Stimulated activated CD8-positive, alpha-beta memory T cell treated with anti-CD3 and anti-CD28 coated beads, Interleukin-4, amount 100 ng/mL, for 4 hours (primary cell): ENCODE data around the gene ABCD3.
"Not testable (repeated sequence)": the region's sequence is repeated elsewhere in the genome, so short reads cannot be mapped to it uniquely, and the experiment has no call there.

Experiments used
- DNase-seq, 2 donors: peaks; one replicate each; pipeline ENCODE4 v3.0.0-alpha.2; 2020; ENCODE audit warnings: low read depth in 2 of 2, low spot score in 1 of 2

ABCD3 gene

DNA sequence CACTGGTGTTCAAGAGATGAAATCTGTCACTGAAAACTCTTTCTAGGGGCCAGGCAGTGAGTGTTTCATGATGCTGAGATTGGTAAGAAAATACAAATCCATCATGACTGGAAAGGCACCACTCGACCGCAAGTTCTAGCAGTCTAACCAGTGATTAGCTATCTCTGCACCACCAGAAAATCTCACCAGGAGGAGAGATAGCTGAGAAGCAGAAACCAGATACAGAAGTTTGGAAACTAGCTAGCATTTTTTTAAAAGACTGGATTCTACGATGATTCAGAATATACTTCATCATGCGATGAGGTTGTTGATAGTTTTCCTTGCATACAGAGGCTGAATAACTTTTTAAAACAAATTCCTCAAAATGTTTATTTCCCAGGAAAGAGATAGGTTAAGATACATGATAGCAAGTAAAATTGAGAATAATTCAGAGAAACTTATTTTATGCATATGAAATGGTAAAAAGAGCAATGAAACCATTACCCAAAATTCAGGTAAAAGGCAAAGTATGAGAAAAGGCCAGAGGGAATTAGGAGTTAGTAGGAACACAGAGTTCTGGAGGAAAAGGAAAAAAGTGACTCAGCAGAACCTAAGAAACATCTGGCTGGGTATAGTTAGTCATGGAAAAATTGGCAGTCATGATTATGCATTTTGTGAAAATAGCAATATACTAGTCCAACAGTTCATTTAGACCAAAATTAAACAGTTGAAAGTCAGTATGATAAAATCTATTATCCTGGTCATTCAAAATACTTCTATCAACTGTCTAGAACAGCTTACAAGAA lies 126.7 kb downstream of the ABCD3 start:
- DNase-seq, result no peak

GRCh38 chr1:94549706-94550105 lies 131.5 kb downstream of the ABCD3 start:
- no peak for DNase-seq

GRCh38 chr1:94550396-94550795 lies 132.2 kb downstream of the ABCD3 start:
- DNase-seq, result no peak

GRCh38 chr1:94550800-94551241 lies 132.6 kb downstream of the ABCD3 start:
- no peak for DNase-seq

GRCh38 chr1:94551449-94551848 lies 133.3 kb downstream of the ABCD3 start:
- no peak for DNase-seq

- no peak for DNase-seq
Measured at GRCh38 chr1:94552071-94552586, 133.9 kb downstream of the ABCD3 start.

DNA sequence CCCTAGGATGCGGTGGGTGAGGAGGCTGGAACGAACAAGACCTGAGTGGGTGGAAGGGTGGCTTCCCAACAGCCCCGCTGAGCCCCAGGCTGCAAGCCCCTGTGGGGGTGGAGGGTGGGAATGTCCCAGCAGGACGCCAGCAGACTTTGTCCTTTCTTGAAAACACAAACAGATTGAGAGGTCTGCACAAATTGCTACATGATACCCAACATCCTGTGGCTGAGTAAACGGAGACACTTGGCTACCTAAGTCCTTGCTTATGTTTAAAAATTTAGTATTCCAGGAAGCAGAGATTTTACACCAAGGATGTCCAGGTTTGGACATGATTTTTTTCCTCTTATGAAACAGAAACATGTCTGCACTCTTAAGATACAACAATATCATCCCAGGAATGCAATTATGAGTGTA lies 135.1 kb downstream of the ABCD3 start:
- DNase-seq, result no peak

GRCh38 chr1:94553931-94554330 lies 135.7 kb downstream of the ABCD3 start:
- no peak for DNase-seq

DNA sequence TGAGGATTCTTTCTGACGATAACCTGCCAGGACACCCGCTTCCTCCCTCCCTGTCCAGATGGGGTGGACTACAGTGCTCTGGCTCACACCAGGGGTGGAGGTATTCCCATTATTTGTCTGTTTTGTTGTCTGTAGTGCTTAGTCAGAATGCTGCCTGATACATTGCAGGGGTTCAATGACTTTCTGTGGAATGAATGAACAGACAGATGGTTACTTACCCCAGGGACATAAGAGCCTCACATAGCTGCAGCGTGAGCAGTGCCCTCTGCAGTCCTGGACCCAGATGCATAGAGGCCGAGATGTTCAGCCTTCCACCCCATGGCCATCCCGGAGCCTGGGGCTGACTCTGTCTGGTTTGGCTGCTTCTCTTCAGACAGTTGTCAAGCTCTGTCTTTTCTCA lies 136.4 kb downstream of the ABCD3 start:
- DNase-seq, result no peak

DNA sequence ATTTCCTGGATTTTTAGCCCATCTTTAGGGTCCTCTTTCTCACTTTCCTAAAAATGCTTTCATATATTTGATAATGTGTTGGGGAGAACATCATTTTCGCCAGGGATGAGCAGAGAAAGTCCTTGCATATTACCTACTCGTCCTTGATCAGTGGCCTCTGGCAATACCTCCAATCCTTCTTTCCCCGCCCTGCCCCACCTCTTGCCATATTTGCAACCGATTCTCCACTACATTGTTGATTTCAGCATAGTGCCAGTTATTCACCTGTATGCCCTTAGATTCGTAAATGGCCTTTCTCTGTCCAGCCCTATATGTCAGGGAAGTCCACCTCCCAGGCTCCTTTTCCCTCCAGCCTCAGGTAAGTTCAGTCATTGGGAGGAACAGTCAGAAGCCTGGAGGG lies 136.9 kb downstream of the ABCD3 start:
- no peak for DNase-seq

DNA sequence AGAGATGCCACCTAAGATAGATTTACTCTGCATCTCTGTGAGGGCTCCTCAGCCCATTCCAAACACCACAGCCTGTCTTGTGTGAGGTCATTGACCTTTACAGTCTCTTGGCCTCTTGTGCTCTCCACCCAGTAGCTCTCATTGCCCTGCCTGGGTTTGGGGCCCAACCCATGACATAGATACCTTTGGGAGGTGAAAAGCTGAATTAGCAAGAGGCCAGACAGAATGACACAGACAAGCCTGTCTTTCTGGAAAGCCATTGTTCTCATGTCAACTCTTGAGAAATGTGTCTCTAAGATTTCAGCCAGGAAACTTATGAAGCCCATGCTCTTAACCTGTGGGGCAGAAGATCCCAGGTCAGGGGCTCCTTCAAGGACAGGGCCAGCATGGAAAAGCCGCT lies 141.7 kb downstream of the ABCD3 start:
- no peak for DNase-seq

GRCh38 chr1:94560333-94560732 lies 142.1 kb downstream of the ABCD3 start:
- DNase-seq, result no peak

DNA sequence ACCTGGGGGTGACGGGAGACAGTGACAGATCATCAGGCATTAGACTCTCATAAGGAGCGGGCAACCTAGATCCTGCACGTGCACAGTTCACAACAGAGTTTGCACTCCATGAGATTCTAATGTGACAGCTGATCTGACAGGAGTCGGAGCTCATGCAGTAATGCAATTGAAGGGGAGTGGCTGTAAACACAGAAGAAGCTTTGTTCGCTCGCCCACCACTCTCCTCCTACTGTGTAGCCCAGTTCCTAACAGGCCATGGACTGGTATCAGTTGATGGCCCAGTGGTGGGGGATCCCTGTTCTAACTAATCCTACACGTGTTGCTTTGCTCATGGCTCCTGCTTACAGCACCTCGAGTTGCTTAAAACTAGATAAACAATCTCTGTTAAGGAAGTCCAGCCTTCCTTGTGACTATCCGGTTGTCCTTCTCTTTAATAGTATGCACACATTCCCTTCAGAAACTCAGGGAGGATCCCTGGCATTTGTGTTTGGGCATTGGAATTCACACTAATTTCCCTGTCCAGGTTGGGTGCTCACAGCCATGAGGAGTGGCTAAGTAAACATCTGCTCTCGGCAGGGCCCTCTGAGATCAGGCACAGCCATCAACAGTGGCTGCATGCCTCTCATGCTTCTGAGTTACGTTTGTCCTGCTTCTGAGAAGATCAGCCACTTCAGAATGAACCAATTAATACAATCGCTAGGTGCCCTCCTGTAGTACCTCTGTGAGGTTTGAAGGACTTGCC lies 144.5 kb downstream of the ABCD3 start:
- DNase-seq, result no peak

- no peak for DNase-seq
Measured at GRCh38 chr1:94565901-94566300, 147.7 kb downstream of the ABCD3 start.

- not testable (repeated sequence) for DNase-seq
Measured at GRCh38 chr1:94566436-94566835, 148.2 kb downstream of the ABCD3 start.

DNA sequence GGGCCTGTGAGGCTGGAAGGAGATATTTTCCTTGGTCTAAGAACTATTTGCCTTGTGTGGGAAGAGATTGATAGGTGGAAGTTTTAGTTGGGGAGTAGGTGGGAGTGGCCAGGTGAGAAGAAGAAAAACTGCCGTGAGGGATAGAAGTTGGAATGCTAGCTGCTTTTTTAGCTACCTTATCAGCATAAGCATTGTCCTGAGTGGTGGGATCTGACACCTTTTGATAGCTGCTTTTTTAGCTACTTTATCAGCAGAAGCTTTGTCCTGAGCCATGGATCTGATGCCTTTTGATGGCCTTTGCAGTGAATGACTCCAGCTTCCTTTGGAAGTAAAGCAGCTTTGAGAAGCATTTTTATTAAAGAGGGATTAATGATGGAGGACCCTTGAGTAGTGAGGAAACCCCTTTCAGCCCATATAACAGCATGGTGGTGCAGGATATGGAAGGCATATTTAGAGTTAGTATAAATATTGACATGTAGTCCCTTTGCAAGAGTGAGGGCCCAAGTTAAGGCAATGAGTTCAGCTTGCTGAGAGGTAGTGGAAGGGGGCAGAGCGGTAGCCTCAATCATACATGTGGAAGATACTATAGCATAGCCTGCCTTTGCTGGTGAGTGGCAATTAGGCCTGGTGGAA lies 149.9 kb downstream of the ABCD3 start:
- not testable (repeated sequence) for DNase-seq
